Measurements from ENCODE around the gene GP9. TPM values are rescaled to one million over a fixed set of nuclear protein-coding genes. Genes with fewer than 3 reads are reported as not detected.

Gene GP9
- polyA plus RNA-seq, 1 donor from 2014 or later, result not detected

- Histone ChIP-seq H3K27me3 (ENCODE audit: insufficient read depth, low read depth, low read length) (no peaks in the 10 kb centered on the region), H3K9ac (ENCODE audit: low read length) (no peak overlapping the region), H4K20me1 (ENCODE audit: insufficient read depth) (no peaks in the 10 kb centered on the region), H3K36me3 (ENCODE audit: insufficient read depth, low read length) (no peaks in the 10 kb centered on the region), H3K9me2 (ENCODE audit: insufficient read depth, low read length) (no peaks in the 10 kb centered on the region), H3K27ac (ENCODE audit: low read length) (no peak overlapping the region), H3K79me2 (replicated peaks; ENCODE audit: insufficient read depth, low read length) (no peaks in the 10 kb centered on the region), H3F3A (ENCODE audit: insufficient read depth, low read length, poor library complexity, severe bottlenecking) (no peaks in the 10 kb centered on the region), H2AFZ (ENCODE audit: low read depth, low read length) (no peak overlapping the region), H3K4me3 (ENCODE audit: low read length) (no peak overlapping the region), H3K4me2 (ENCODE audit: low read length) (no peak overlapping the region), H3K9me3 (ENCODE audit: low read length) (no peaks in the 10 kb centered on the region)
- no peak for TF ChIP-seq POLR2AphosphoS5 (IDR thresholded peaks at IDR 0.05)
Measured at GRCh38 chr3:129047553-129047839, 13.1 kb upstream of the GP9 start.

- Histone ChIP-seq H3K4me2 (ENCODE audit: low read length) (no peak overlapping the region), H3K9ac (ENCODE audit: low read length) (no peak overlapping the region), H3K9me2 (ENCODE audit: insufficient read depth, low read length) (no peaks in the 10 kb centered on the region), H3K79me2 (replicated peaks; ENCODE audit: insufficient read depth, low read length) (no peaks in the 10 kb centered on the region), H3K27ac (ENCODE audit: low read length) (no peak overlapping the region), H3K9me3 (ENCODE audit: low read length) (no peaks in the 10 kb centered on the region), H3K36me3 (ENCODE audit: insufficient read depth, low read length) (no peaks in the 10 kb centered on the region), H3F3A (ENCODE audit: insufficient read depth, low read length, poor library complexity, severe bottlenecking) (no peaks in the 10 kb centered on the region), H2AFZ (ENCODE audit: low read depth, low read length) (no peak overlapping the region), H3K4me3 (ENCODE audit: low read length) (no peak overlapping the region), H3K27me3 (ENCODE audit: insufficient read depth, low read depth, low read length) (no peaks in the 10 kb centered on the region), H4K20me1 (ENCODE audit: insufficient read depth) (no peaks in the 10 kb centered on the region)
- TF ChIP-seq SMC3 (conservative IDR thresholded peaks at IDR 0.05; ENCODE audit: poor library complexity), result no peak
- TF ChIP-seq EP300 (conservative IDR thresholded peaks at IDR 0.05; ENCODE audit: poor library complexity, severe bottlenecking), result no peak
- TF ChIP-seq EZH2 (IDR thresholded peaks at IDR 0.05; ENCODE audit: borderline replicate concordance, insufficient read depth, low read length, poor library complexity, severe bottlenecking), result no peak
- TF ChIP-seq TAF1 (IDR thresholded peaks at IDR 0.05; ENCODE audit: low read depth), result no peak
- no peak for TF ChIP-seq MXI1 (conservative IDR thresholded peaks at IDR 0.05; ENCODE audit: poor library complexity, severe bottlenecking)
- TF ChIP-seq RAD21 (conservative IDR thresholded peaks at IDR 0.05), result no peak
- no peak for TF ChIP-seq POLR2AphosphoS5 (IDR thresholded peaks at IDR 0.05)
- TF ChIP-seq REST (IDR thresholded peaks at IDR 0.05; ENCODE audit: borderline replicate concordance), result no peak
- no peak for TF ChIP-seq CTCF (IDR thresholded peaks at IDR 0.05; ENCODE audit: poor library complexity, severe bottlenecking)
Measured at GRCh38 chr3:129050556-129051295, 9.9 kb upstream of the GP9 start.
